Ovary (tissue), 9 donors: ENCODE data around the gene DRAM2. TPM values are rescaled to one million over a fixed set of nuclear protein-coding genes. Genes with fewer than 3 reads are reported as not detected.

Experiments used
- polyA plus RNA-seq, 2 donors: library from polyadenylated mRNA; stranded (reverse); fragments of 200-250 nt in 1 of 2; fragments of 350-450 nt in 1 of 2; fragmentation: Illumina TruSeq in 1 of 2; extraction: RNeasy Lipid Tissue Mini Kit (QIAGEN cat#74804) in 1 of 2; gene quantifications; one replicate each; pipeline ENCODE4 v1.2.3, GENCODE V29; 2013 to 2014
- small RNA-seq: library from RNA; depleted of rRNA; stranded (forward); fragments of <200 nt; gene quantifications from one replicate; pipeline ENCODE3, GENCODE V24; 2016
- total RNA-seq, 7 donors: library from RNA; depleted of rRNA in 2 of 7; stranded (reverse); fragments of >200 nt in 2 of 7; fragmentation: NEBNext Ultra II Directional in 3 of 7; extraction: Animal tissue kit (Norgen Biotek cat#: 25700) in 3 of 7; gene quantifications; one replicate each; pipeline versions ENCODE4 v1.1.0 to v1.2.4, GENCODE V29; 2016 to 2023
- donor health status: DM: no; HTN: no; CAD: no; lungs with moderate emphysema.
- donor health status: DM: no; HTN: no; CAD: no.
- donor health status: Bipolar disorder and iron deficiency.
- donor health status: DM: yes; HTN: yes; CAD: no.
- donor health status: DM: no; HTN: no; CAD: no.
- donor health status: DM: yes; HTN: yes; CAD: no.

DRAM2 gene
- total and polyA plus RNA-seq, 9 donors = 27.2 to 87.3 (median 34.7) TPM

Small RNA genes lying within 50 kb of the gene (small RNA-seq; reads per million reads assigned to genes)
- not detected for gene AL355816.1

Other genes starting within 250 kb of the DRAM2 start
- 10 to 100 TPM in 6 of 7 donors, 1 to 10 TPM in 1; 9.5 to 25.6 (median 12.6) TPM for gene LRIF1, start 176.2 kb downstream of the DRAM2 start, total RNA-seq
- gene LRIF1, start 176.2 kb downstream of the DRAM2 start, polyA plus RNA-seq = 10 to 100 TPM in 1 of 2 donors, 1 to 10 TPM in 1; 7.2 to 14.5 TPM
- gene CEPT1, start 130 bp upstream of the DRAM2 start, total RNA-seq = 10 to 100 TPM; 27.8 to 37.1 (median 32.4) TPM
- 10 to 100 TPM; 16.4 to 40.3 TPM for gene CEPT1, start 130 bp upstream of the DRAM2 start, polyA plus RNA-seq
- gene DENND2D, start 60.6 kb upstream of the DRAM2 start, total RNA-seq = 10 to 100 TPM in 3 of 7 donors, 1 to 10 TPM in 4; 6.2 to 19.0 (median 9.5) TPM
- gene DENND2D, start 60.6 kb upstream of the DRAM2 start, polyA plus RNA-seq = 10 to 100 TPM in 1 of 2 donors, 1 to 10 TPM in 1; 2.5 to 18.3 TPM
- 10 to 100 TPM in 1 of 7 donors, 1 to 10 TPM in 5, not detected in 1; 1.1 to 17.0 (median 1.8) TPM for gene CHI3L2, start 87.6 kb upstream of the DRAM2 start, total RNA-seq
- 1 to 10 TPM in 1 of 2 donors, under 1 TPM in 1; 0.91 to 1.4 TPM for gene CHI3L2, start 87.6 kb upstream of the DRAM2 start, polyA plus RNA-seq
- not detected for gene CHIA, start 150.8 kb upstream of the DRAM2 start, total RNA-seq
- under 1 TPM in 1 of 2 donors, not detected in 1; 0.18 TPM for gene CHIA, start 150.8 kb upstream of the DRAM2 start, polyA plus RNA-seq